Purkinje cell (primary cell): Measurements from ENCODE around the gene SPATA33. TPM values are rescaled to one million over a fixed set of nuclear protein-coding genes. Genes with fewer than 3 reads are reported as not detected.

ENCODE experiments used
- polyA plus RNA-seq: library from polyadenylated mRNA; unstranded; fragments of >200 nt; fragmentation: Nextera tagmentation; gene quantifications from 2 replicates; pipeline ENCODE4 v1.2.1, GENCODE V29; 2014

Gene SPATA33
- polyA plus RNA-seq: 2.5 and 5.0 TPM in 2 replicates

DNA sequence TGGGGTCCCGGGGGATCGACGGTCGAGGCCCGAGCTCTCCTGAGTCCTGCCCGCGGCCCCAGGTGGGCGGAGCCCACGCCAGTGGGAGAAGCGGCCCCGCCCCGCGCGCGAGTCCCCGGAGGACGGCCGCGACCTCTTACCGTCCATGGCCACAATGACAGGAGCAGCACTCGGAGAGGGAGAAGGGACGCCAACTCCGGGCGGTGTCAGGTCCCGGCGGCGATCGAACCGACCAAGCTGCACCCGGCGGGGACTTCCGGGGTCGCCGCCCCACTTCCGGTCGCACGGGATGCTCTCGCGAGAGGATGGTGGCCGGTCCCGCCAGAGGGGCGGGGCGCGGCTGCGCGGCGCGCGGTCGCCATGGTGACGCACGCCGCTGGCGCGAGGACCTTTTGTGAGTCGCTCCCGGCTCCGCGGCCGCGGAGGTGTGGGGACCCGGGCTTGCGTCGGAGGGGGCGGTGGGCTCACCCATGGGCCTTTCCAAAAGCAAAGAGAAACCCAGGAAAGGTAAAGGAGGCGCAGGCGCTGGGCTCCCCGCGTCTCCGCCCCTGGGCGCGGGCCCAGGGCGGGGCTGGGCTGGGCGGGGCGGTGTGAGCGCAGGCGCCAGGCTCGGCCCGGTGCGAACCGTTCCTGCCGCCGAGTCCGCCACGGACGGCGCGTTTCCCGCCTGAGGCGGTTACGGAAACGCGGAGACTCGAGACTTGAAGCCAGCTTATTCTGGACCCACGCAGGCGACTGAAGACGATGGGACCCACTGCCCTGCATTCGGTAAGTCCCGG lies at the start of gene SPATA33, which contains the start of gene CHMP1A:
Gene SPATA33 (plus strand): TSS at position 395 of the 779 bp plus-strand sequence. CDS start 76 bp downstream, at position 471.
Gene CHMP1A (minus strand): TSS at position 267 of the 779 bp plus-strand sequence. CDS start 120 bp downstream, at position 147.

DNA sequence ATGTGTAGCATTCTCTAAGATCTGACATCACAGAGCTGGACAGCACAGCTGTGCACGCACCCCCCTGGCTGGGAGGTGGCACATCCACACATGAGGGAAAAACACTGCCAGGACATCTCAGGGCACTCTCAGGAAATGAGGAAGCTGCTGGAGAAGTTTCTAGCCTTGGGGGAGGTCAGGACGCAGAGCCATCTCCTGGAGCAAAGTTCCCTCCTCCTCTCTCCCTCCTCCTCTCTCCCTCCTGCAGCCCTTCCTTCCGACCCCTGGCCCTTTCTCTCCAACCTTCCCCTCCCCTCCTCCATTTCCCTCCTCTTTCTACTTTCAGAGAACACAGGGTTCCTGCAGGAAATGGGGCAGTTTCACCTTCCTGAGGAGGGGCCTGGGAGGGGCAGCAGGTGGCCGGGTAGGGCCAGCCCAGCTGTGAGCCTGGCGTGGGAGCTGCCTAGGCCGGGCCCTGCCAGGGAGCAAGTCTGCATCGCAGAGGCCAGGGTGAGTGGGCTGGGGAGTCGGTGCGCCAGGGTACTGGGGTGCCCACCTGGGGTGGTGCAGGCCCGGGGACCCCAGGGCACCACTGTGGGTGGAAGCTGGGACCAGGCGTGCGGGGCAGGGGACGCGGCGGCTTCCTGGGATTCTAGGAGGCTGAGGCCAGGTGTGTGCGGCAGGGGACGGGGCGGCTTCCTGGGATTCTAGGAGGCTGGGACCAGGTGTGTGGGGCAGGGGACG lies 44.2 kb upstream of the SPATA33 start, which contains the start of gene DPEP1:
Gene DPEP1 (plus strand): TSS at position 412 of the 723 bp plus-strand sequence. CDS start 16,769 bp downstream, outside the sequence.

DNA sequence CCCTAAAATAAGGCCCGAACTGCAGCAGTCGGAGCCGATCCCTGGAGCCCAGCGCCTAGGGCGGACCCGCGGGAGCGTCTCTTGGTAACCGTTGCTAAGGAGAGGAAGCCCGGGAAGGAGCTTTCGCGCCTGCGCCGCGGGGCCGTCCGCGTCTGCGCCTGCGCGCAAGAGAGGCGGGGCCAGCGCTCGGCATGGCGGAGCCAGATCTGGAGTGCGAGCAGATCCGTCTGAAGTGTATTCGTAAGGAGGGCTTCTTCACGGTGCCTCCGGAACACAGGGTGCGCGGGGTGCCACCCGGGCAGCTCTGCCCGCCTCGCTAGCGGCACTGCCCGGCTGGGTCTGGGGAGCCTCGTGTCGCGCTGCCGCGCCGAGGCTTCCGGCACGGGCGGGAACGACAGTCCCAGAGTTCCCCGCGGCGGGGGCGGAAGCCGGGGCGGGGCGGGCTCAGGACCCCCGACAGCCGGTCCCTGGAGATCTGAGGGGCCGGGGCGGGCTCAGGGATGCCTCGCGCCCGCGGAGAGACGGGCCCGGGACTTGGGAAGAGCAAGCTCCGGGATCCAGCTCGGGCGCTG lies 29.0 kb downstream of the SPATA33 start, which contains the start of gene CDK10:
Gene CDK10 (plus strand): TSS at position 170 of the 572 bp plus-strand sequence. CDS start 22 bp downstream, at position 192.

DNA sequence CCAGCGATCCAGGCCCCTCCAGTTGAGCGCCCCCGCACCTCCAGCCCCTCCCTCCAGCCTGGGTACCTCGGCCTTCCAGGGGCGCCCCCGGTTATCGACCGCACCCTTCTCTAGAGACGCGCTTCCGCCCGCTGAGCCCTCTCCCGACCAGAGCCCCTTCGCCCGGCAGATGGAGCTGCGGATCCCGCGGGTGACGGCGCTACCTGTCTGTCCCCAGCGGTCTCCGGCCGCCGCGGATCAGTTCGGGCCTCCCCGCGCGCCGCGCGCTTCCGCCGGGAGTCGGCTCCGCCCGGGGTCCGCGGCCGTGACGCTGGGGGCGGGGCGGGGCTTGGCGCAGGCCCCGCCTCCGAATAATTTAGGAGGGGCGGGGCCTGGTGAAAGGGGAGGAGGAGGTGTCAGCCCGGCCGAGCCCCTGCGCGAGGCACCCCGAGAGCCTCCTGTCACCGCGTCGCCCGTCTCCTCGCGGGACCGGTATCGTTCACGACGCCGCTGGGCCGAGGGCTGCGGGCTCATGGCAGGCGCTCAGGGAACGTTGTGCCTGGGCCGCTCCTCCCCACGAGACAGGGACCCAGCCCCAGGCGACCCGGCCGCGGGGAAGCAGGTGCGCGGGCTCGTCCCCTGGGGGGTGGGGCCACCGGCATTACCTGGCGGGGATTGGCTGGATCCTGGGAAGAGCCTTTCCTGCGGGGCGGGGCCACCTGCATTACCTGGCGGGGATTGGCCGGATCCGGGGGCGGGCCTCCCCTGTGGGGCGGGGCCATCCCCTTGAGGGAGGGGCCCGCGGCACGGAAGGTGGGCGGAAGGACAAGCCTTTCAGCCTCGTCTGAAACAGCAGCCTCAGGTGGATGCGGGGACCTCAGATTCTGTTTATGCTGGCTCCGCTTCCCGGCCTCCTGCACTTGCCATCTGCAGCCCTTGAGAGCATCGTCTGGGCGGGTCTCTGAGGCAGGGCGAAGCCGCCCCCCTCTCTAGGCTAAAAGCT lies 44.1 kb downstream of the SPATA33 start, which contains the start of gene SPATA2L:
Gene SPATA2L (minus strand): TSS at position 281 of the 982 bp plus-strand sequence. CDS start 473 bp downstream, outside the sequence.

Other genes with a start within 250 kb of the SPATA33 start
- 15.4 and 16.0 TPM in 2 replicates for gene ANKRD11, start 167.3 kb upstream of the SPATA33 start, polyA plus RNA-seq
- gene SPG7, start 149.4 kb upstream of the SPATA33 start, polyA plus RNA-seq: 11.3 and 21.1 TPM in 2 replicates
- 137 and 156 TPM in 2 replicates for gene RPL13, start 97.2 kb upstream of the SPATA33 start, polyA plus RNA-seq
- gene CPNE7, start 82.1 kb upstream of the SPATA33 start, polyA plus RNA-seq: 0.71 TPM in 1 of 2 replicates, not detected in the other
- not detected in 2 replicates for gene DPEP1, start 44.2 kb upstream of the SPATA33 start, polyA plus RNA-seq
- gene CHMP1A, start 128 bp upstream of the SPATA33 start, polyA plus RNA-seq: 2.6 and 4.8 TPM in 2 replicates
- gene CDK10, start 28.9 kb downstream of the SPATA33 start, polyA plus RNA-seq: 3.4 and 4.0 TPM in 2 replicates
- gene SPATA2L, start 43.9 kb downstream of the SPATA33 start, polyA plus RNA-seq: 0.73 and 1.2 TPM in 2 replicates
- 1.3 and 1.6 TPM in 2 replicates for gene VPS9D1, start 63.1 kb downstream of the SPATA33 start, polyA plus RNA-seq
- 0.13 and 0.69 TPM in 2 replicates for gene ZNF276, start 63.7 kb downstream of the SPATA33 start, polyA plus RNA-seq
- gene FANCA, start 158.8 kb downstream of the SPATA33 start, polyA plus RNA-seq: not detected in 2 replicates
- 0.84 and 1.6 TPM in 2 replicates for gene SPIRE2, start 170.6 kb downstream of the SPATA33 start, polyA plus RNA-seq
- 70.6 and 108 TPM in 2 replicates for gene TCF25, start 215.8 kb downstream of the SPATA33 start, polyA plus RNA-seq